ENCODE results near the gene BATF. TPM values are rescaled to one million over a fixed set of nuclear protein-coding genes. Genes with fewer than 3 reads are reported as not detected.
A peak's percentile ranks its signal among the peaks of the same experiment; 100 is the strongest.

BATF gene
- total and polyA plus RNA-seq, 4 experiments from 2014 or later = 17.1 to 53.8 (median 33.6) TPM

GRCh38 chr14:75527449-75528163 lies 5.3 kb downstream of the BATF start:
- POLR2A ChIA-PET (ENCODE audit: partially characterized antibody) = interaction anchor here (1.0 to 13.8 kb wide), 5 partner anchors 8 to 26 kb away, joined by 3 to 292 read pairs (median 5); no protein-coding TSS in a partner anchor
- peak overlapping the region in 7 of 8 donors; percentile 26 to 80 (median 57) for H3K4me3 Mint-ChIP-seq
- H3K36me3 Mint-ChIP-seq = peaks cover 46 to 53% of the 10 kb centered on the region in 2 donors
- peak overlapping the region; percentile 47 to 95 (median 74) for H3K27ac Mint-ChIP-seq
- intact Hi-C loops (cut with micrococcal nuclease) = no loop called here
- peaks cover 77% of the 10 kb centered on the region for H3K4me1 ChIP-seq (ENCODE audit: insufficient read depth, low read length)
- peaks cover 55 to 81% (median 72%) of the 10 kb centered on the region in 4 donors for H3K4me1 Mint-ChIP-seq
- H3K27ac ChIP-seq (ENCODE audit: low read depth, low read length) = peak overlapping the region; percentile 3
- no peaks in the 10 kb centered on the region for H3K9me3 Mint-ChIP-seq
- no peaks in the 10 kb centered on the region for H3K9me3 ChIP-seq (ENCODE audit: control insufficient read depth in 1 of 2, low read length in 2 of 2)
- no peaks in the 10 kb centered on the region for H3K36me3 ChIP-seq (ENCODE audit: insufficient read depth, low read length)
- CTCF ChIA-PET (ENCODE audit: partially characterized antibody) = interaction anchor here (1.5 to 8.4 kb wide), 6 partner anchors 8 to 50 kb away, joined by 5 to 74 read pairs (median 12); no protein-coding TSS in a partner anchor
- peak overlapping the region in 1 of 2 donors; percentile 3 for H3K4me3 ChIP-seq (ENCODE audit: low read length in 2 of 2)
- H3K27me3 ChIP-seq (ENCODE audit: insufficient read depth, low read length) = no peaks in the 10 kb centered on the region
- no peaks in the 10 kb centered on the region for H3K27me3 Mint-ChIP-seq
- DNase-seq = peak in 3 of 5 donors; percentile 19 to 31 (median 28)

DNA sequence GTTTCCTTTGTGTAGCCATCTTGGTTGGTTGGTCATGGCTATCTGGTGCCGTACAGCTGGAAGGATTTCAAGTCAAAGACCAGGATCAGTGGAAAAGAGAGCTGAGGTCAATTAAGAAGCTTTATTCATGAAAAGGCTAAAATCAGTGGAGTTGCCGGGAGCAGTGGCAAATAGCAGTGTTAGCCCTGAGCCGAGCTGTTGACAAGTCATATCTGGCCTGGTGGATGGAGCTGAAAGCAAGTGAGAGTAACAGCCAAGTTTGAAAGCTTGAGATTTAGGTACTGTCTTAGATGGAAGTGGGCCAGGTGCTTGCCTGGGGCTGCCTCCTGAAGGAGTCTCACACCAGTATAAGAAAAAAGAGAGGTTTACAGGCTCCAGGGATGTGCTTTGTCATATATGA lies 9.0 kb downstream of the BATF start:
- no peaks in the 10 kb centered on the region for H3K27me3 ChIP-seq (ENCODE audit: insufficient read depth, low read length)
- intact Hi-C loops (cut with micrococcal nuclease) = no loop called here
- peaks cover 76% of the 10 kb centered on the region for H3K4me1 ChIP-seq (ENCODE audit: insufficient read depth, low read length)
- no peak overlapping the region for H3K4me3 ChIP-seq (ENCODE audit: low read length in 2 of 2)
- Mint-ChIP-seq H3K9me3 (no peaks in the 10 kb centered on the region), H3K4me1 (peaks cover 55 to 76% (median 69%) of the 10 kb centered on the region in 4 donors), H3K27ac (peak overlapping the region; percentile 15 to 93 (median 81)), H3K4me3 (peak overlapping the region in 3 of 8 donors; percentile 33 to 53 (median 52)), H3K27me3 (no peaks in the 10 kb centered on the region), H3K36me3 (peaks cover 46 to 53% of the 10 kb centered on the region in 2 donors)
- CTCF ChIA-PET (ENCODE audit: partially characterized antibody) = interaction anchor here (1.1 to 8.4 kb wide), 5 partner anchors 8 to 30 kb away, joined by 3 to 74 read pairs (median 6); no protein-coding TSS in a partner anchor
- peaks cover 7% of the 10 kb centered on the region for H3K36me3 ChIP-seq (ENCODE audit: insufficient read depth, low read length)
- H3K27ac ChIP-seq (ENCODE audit: low read depth, low read length) = peak overlapping the region; percentile 40
- DNase-seq = no peak
- no peaks in the 10 kb centered on the region for H3K9me3 ChIP-seq (ENCODE audit: control insufficient read depth in 1 of 2, low read length in 2 of 2)
- POLR2A ChIA-PET (ENCODE audit: partially characterized antibody) = interaction anchor here (1.2 to 4.1 kb wide), 3 partner anchors 8 to 10 kb away, joined by 5 to 39 read pairs (median 9); partner anchors contain the start of gene BATF

- Mint-ChIP-seq H3K4me3 (peak overlapping the region in 4 of 8 donors; percentile 33 to 64 (median 44)), H3K27me3 (no peaks in the 10 kb centered on the region), H3K9me3 (no peaks in the 10 kb centered on the region), H3K27ac (peak overlapping the region; percentile 44 to 93 (median 81)), H3K36me3 (peaks cover 45 to 47% of the 10 kb centered on the region in 2 donors), H3K4me1 (peaks cover 53 to 73% (median 65%) of the 10 kb centered on the region in 4 donors)
- no peak for DNase-seq
- Histone ChIP-seq H3K4me3 (ENCODE audit: low read length in 2 of 2) (no peak overlapping the region), H3K27ac (ENCODE audit: low read depth, low read length) (peak overlapping the region; percentile 40), H3K36me3 (ENCODE audit: insufficient read depth, low read length) (peaks cover 7% of the 10 kb centered on the region), H3K9me3 (ENCODE audit: control insufficient read depth in 1 of 2, low read length in 2 of 2) (no peaks in the 10 kb centered on the region), H3K27me3 (ENCODE audit: insufficient read depth, low read length) (no peaks in the 10 kb centered on the region), H3K4me1 (ENCODE audit: insufficient read depth, low read length) (peaks cover 72% of the 10 kb centered on the region)
- intact Hi-C loops (cut with micrococcal nuclease) = no loop called here
- ChIA-PET CTCF (ENCODE audit: partially characterized antibody) (interaction anchor here (1.1 to 8.4 kb wide), 5 partner anchors 9 to 30 kb away, joined by 3 to 74 read pairs (median 6); no protein-coding TSS in a partner anchor), POLR2A (ENCODE audit: partially characterized antibody) (interaction anchor here (1.2 to 4.1 kb wide), 3 partner anchors 9 to 11 kb away, joined by 5 to 39 read pairs (median 9); partner anchors contain the start of gene BATF)
These were observed 9.5 kb downstream of the BATF start for GRCh38 chr14:75531660-75532317.

- H3K36me3 Mint-ChIP-seq = peaks cover 27 to 37% of the 10 kb centered on the region in 2 donors
- H3K4me3 ChIP-seq (ENCODE audit: low read length in 2 of 2) = no peak overlapping the region
- peak overlapping the region; percentile 23 for H3K27ac ChIP-seq (ENCODE audit: low read depth, low read length)
- DNase-seq = no peak
- ChIA-PET POLR2A (ENCODE audit: partially characterized antibody) (interaction anchor here (0.6 to 4.2 kb wide), 5 partner anchors 8 to 19 kb away, joined by 3 to 54 read pairs (median 5); partner anchors contain the start of gene BATF), CTCF (ENCODE audit: partially characterized antibody) (interaction anchor here (1.1 to 1.8 kb wide), 3 partner anchors 9 to 27 kb away, joined by 3 to 10 read pairs (median 5); no protein-coding TSS in a partner anchor)
- H3K9me3 ChIP-seq (ENCODE audit: control insufficient read depth in 1 of 2, low read length in 2 of 2) = no peaks in the 10 kb centered on the region
- intact Hi-C loops (cut with micrococcal nuclease) = no loop called here
- peaks cover 7% of the 10 kb centered on the region for H3K36me3 ChIP-seq (ENCODE audit: insufficient read depth, low read length)
- peak overlapping the region in 7 of 8 donors; percentile 9 to 52 (median 22) for H3K4me3 Mint-ChIP-seq
- peaks cover 50 to 67% (median 58%) of the 10 kb centered on the region in 4 donors for H3K4me1 Mint-ChIP-seq
- H3K9me3 Mint-ChIP-seq = no peaks in the 10 kb centered on the region
- H3K4me1 ChIP-seq (ENCODE audit: insufficient read depth, low read length) = peaks cover 65% of the 10 kb centered on the region
- no peaks in the 10 kb centered on the region for H3K27me3 Mint-ChIP-seq
- H3K27ac Mint-ChIP-seq = peak overlapping the region; percentile 61 to 94 (median 86)
- H3K27me3 ChIP-seq (ENCODE audit: insufficient read depth, low read length) = no peaks in the 10 kb centered on the region
These were observed 11.7 kb downstream of the BATF start for GRCh38 chr14:75533791-75534555.

- no peak overlapping the region for H3K27ac ChIP-seq (ENCODE audit: low read depth, low read length)
- DNase-seq = no peak
- Mint-ChIP-seq H3K27ac (peak overlapping the region; percentile 57 to 88 (median 84)), H3K9me3 (no peaks in the 10 kb centered on the region), H3K36me3 (peaks cover 25 to 40% of the 10 kb centered on the region in 2 donors), H3K4me3 (no peak overlapping the region), H3K4me1 (peaks cover 58 to 79% (median 69%) of the 10 kb centered on the region in 4 donors), H3K27me3 (no peaks in the 10 kb centered on the region)
- ChIA-PET POLR2A (ENCODE audit: partially characterized antibody) (interaction anchor here (0.8 to 4.2 kb wide), 3 partner anchors 8 to 21 kb away, joined by 5 to 54 read pairs (median 13); partner anchors contain the start of gene BATF), CTCF (ENCODE audit: partially characterized antibody) (interaction anchor here (0.6 to 1.5 kb wide), 4 partner anchors 9 to 832 kb away, joined by 3 to 9 read pairs (median 4); no protein-coding TSS in a partner anchor)
- H3K36me3 ChIP-seq (ENCODE audit: insufficient read depth, low read length) = peaks cover 7% of the 10 kb centered on the region
- H3K4me1 ChIP-seq (ENCODE audit: insufficient read depth, low read length) = peaks cover 74% of the 10 kb centered on the region
- H3K4me3 ChIP-seq (ENCODE audit: low read length in 2 of 2) = no peak overlapping the region
- intact Hi-C loops (cut with micrococcal nuclease) = no loop called here
- no peaks in the 10 kb centered on the region for H3K27me3 ChIP-seq (ENCODE audit: insufficient read depth, low read length)
- no peaks in the 10 kb centered on the region for H3K9me3 ChIP-seq (ENCODE audit: control insufficient read depth in 1 of 2, low read length in 2 of 2)
These were observed 13.1 kb downstream of the BATF start for GRCh38 chr14:75535164-75535898.

GRCh38 chr14:75537071-75537470 lies 14.8 kb downstream of the BATF start:
- intact Hi-C loops (cut with micrococcal nuclease) = no loop called here
- peaks cover 7% of the 10 kb centered on the region for H3K36me3 ChIP-seq (ENCODE audit: insufficient read depth, low read length)
- H3K27me3 ChIP-seq (ENCODE audit: insufficient read depth, low read length) = no peaks in the 10 kb centered on the region
- Mint-ChIP-seq H3K4me3 (no peak overlapping the region), H3K4me1 (peaks cover 62 to 84% (median 73%) of the 10 kb centered on the region in 4 donors), H3K27me3 (no peaks in the 10 kb centered on the region), H3K9me3 (no peaks in the 10 kb centered on the region), H3K27ac (peak overlapping the region; percentile 36 to 85 (median 74)), H3K36me3 (peaks cover 16 to 29% of the 10 kb centered on the region in 2 donors)
- DNase-seq = no peak
- ChIA-PET CTCF (ENCODE audit: partially characterized antibody) (interaction anchor here (1.0 to 9.2 kb wide), 3 partner anchors 9 to 25 kb away, joined by 3 to 74 read pairs (median 5); no protein-coding TSS in a partner anchor), POLR2A (ENCODE audit: partially characterized antibody) (interaction anchor here (0.8 to 11.4 kb wide), 2 partner anchors 14 to 22 kb away, joined by 3 to 292 read pairs; partner anchors contain the start of gene BATF)
- H3K27ac ChIP-seq (ENCODE audit: low read depth, low read length) = no peak overlapping the region
- H3K4me3 ChIP-seq (ENCODE audit: low read length in 2 of 2) = no peak overlapping the region
- no peaks in the 10 kb centered on the region for H3K9me3 ChIP-seq (ENCODE audit: control insufficient read depth in 1 of 2, low read length in 2 of 2)
- peaks cover 78% of the 10 kb centered on the region for H3K4me1 ChIP-seq (ENCODE audit: insufficient read depth, low read length)

Data from CD4-positive, alpha-beta memory T cell (primary cell).